PC-9 (cell line): Measurements from ENCODE around the gene CAPN9.

Experiments used
- CTCF ChIP-seq: fragments of 200-600 bp; sonication (generic); conservative IDR thresholded peaks from 2 replicates; pipeline ENCODE4 v1.6.1; 2017; ENCODE audit warnings: mixed run types, antibody characterized with exemption, mild to moderate bottlenecking, moderate library complexity
- EZH2 ChIP-seq: fragments of 200-600 bp; sonication (generic); IDR thresholded peaks from 2 replicates; pipeline ENCODE4 v1.8.0; 2017; ENCODE audit warnings: antibody characterized with exemption, low read depth

- no peak for TF ChIP-seq CTCF
- no peak for TF ChIP-seq EZH2
Observed at GRCh38 chr1:230711245-230711644, 35.9 kb upstream of the CAPN9 start.
